ENCODE results near the gene HEMK1. TPM values are rescaled to one million over a fixed set of nuclear protein-coding genes. Genes with fewer than 3 reads are reported as not detected.
A peak's percentile ranks its signal among the peaks of the same experiment; 100 is the strongest.

Gene HEMK1
- total and polyA plus RNA-seq, 2 experiments from 2014 or later, result 23.3 to 37.4 TPM

DNA sequence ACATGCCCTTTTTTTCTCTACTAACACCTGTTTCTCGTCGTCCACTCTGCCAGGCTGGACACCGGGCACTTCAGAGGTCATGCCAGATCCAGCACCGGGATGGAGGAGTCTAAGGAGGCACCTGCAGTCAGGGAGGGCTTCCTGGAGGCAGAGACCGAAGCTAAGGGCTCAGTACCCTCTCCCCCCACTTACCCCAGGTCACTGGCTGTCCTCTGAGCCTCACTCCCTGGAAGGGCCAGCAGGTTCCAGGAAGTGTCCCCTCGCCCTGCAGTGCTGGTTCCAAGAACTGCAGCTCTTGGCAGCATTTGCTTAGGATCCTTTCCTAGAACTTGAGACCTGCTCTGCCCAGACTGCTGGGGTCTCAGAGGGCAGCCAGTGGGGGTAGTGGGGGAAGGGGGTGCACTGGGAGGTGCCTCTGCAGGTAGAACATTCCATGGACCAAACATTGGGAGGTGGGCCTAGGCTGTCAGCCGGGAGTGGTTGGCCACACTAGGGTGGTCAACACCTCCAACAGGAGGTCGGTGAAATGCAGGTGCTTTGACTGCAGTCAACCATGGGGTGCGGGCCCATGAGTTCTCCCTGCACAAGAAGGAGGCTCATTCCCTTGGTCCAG lies 30.9 kb downstream of the HEMK1 start:
- H3K27ac ChIP-seq, result peak overlapping the region; percentile 98
- TF ChIP-seq, protein P1, sequence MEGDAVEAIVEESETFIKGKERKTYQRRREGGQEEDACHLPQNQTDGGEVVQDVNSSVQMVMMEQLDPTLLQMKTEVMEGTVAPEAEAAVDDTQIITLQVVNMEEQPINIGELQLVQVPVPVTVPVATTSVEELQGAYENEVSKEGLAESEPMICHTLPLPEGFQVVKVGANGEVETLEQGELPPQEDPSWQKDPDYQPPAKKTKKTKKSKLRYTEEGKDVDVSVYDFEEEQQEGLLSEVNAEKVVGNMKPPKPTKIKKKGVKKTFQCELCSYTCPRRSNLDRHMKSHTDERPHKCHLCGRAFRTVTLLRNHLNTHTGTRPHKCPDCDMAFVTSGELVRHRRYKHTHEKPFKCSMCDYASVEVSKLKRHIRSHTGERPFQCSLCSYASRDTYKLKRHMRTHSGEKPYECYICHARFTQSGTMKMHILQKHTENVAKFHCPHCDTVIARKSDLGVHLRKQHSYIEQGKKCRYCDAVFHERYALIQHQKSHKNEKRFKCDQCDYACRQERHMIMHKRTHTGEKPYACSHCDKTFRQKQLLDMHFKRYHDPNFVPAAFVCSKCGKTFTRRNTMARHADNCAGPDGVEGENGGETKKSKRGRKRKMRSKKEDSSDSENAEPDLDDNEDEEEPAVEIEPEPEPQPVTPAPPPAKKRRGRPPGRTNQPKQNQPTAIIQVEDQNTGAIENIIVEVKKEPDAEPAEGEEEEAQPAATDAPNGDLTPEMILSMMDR (IDR thresholded peaks at IDR 0.05; ENCODE audit: low read depth, low read length), result no peak
- no peaks in the 10 kb centered on the region for H3K27me3 ChIP-seq
- H3K4me3 ChIP-seq, result no peak overlapping the region
- no peak for DNase-seq (ENCODE audit: low read depth in 1 of 2, low spot score in 1 of 2)
- H3K9me3 ChIP-seq (ENCODE audit: low read depth), result no peaks in the 10 kb centered on the region
- H3K4me1 ChIP-seq (ENCODE audit: low read depth), result peaks cover 29% of the 10 kb centered on the region
- H3K36me3 ChIP-seq, result no peaks in the 10 kb centered on the region

DNA sequence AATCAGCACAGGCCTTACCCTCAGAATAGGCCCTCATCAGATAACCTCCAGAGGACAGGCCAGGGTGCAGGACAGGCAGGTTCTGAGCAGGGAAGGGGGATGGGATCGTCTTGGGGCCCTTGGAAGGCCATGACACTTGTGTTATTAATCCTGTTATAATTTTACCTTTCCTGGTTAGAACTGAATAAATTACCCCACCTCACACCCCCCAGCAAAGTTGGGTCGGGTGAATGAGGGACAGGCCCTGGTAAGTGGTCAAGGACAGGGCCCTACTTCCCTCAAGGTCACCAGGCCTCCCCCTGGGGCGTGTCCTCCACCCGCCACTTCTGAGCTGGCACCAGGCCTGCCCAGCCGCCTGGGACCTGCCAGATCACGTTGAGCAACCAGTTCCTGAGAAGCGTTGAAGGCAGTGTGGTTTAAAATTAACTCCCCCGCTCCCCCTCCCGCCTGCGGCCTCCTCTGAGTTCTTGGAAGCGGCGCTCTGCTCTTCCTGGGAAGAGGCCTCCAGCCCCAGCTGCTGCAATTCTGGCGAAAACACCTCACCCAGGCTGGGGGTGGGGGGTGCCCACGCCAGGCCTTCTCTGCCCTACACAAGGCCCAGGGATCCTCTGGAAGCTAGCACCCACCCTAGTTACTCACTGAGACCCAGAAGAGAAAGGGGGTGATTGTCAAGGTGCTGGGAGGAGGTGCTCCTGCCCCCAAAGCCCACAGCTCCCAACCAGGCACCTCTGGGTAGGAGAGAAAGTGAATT lies 31.7 kb downstream of the HEMK1 start:
- Histone ChIP-seq H3K27ac (peak overlapping the region; percentile 98), H3K4me1 (ENCODE audit: low read depth) (peaks cover 29% of the 10 kb centered on the region), H3K27me3 (no peaks in the 10 kb centered on the region), H3K4me3 (no peak overlapping the region), H3K36me3 (no peaks in the 10 kb centered on the region), H3K9me3 (ENCODE audit: low read depth) (no peaks in the 10 kb centered on the region)
- TF ChIP-seq, protein P1 (IDR thresholded peaks at IDR 0.05; ENCODE audit: low read depth, low read length), result no peak
- peak; percentile 91 to 99 for DNase-seq (ENCODE audit: low read depth in 1 of 2, low spot score in 1 of 2)

DNA sequence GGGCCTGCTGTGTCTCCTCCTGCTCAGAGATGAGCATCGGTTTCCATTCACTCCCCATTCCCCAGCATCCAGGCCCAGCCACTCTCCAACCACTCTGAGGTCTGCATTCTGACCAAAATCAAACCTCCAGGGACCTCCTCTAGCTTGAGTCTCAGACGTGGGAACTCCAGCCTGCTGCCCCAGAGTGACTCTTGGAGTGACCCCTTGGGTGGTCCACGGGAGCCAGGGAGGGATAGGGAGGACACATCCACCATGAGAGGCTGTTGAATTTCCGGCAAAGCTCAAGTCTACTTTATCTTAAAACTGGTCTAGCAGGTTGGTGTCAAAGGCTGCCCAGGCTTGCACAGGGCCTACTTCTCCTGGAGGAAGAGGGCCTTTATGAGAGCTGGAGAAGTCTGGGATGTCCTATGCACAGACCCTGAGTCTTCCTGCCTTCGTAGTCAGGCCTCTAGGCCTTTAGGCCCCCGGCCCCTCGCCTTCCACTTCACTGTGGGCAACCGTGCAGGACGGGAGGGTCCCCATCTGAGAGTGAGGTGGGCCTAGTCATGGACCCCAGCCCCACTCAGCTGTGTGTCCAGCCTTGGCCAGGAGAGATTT lies 33.4 kb downstream of the HEMK1 start:
- TF ChIP-seq, protein P1 (IDR thresholded peaks at IDR 0.05; ENCODE audit: low read depth, low read length), result no peak
- H3K4me3 ChIP-seq, result no peak overlapping the region
- H3K27me3 ChIP-seq, result no peaks in the 10 kb centered on the region
- H3K4me1 ChIP-seq (ENCODE audit: low read depth), result peaks cover 29% of the 10 kb centered on the region
- peak overlapping the region; percentile 98 for H3K27ac ChIP-seq
- DNase-seq (ENCODE audit: low read depth in 1 of 2, low spot score in 1 of 2), result peak in 1 of 2 donors; percentile 23
- H3K36me3 ChIP-seq, result peaks cover 6% of the 10 kb centered on the region
- H3K9me3 ChIP-seq (ENCODE audit: low read depth), result no peaks in the 10 kb centered on the region

DNA sequence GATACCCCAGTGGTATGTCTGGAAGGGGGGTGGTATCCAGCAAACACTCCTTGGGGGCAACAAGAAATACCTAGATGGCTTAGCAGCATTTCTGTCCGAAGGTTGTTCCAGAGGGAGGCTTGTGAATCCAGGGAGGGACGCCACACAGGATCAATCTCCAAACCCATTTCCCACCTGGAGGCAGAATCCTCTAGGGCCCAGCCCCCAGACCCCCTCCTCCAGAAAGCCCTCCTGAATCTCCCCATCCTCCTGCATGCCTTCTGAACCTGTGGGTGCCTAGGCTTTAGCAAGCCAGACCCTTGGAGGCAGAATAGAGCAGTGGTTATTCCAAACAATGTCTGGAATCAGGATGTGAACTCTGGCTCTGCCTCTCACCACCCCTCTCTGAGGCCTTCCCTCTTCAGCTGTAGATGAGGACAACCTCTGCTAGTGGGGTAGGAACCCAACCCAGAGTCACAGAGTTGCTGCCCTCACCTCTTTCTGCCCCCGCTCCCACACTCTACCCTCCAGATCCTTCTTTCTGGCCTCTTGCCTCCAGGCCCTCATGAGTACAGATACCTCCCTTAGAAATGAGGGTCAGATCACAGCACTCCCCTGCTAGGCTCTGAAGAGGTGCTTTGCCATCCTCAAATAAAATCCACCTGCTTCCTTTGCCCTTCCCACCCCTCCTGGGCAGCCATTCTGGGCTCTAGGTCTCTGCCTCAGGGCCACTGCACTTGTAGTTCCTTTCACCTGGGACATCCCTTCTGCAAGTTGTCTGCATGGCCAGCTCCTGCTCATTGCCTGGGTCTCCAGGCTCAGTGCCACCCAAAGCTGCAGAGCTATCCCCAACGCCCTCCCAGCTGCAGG lies 34.2 kb downstream of the HEMK1 start:
- no peak for DNase-seq (ENCODE audit: low read depth in 1 of 2, low spot score in 1 of 2)
- Histone ChIP-seq H3K27me3 (no peaks in the 10 kb centered on the region), H3K27ac (peak overlapping the region; percentile 98), H3K4me3 (no peak overlapping the region), H3K36me3 (peaks cover 8% of the 10 kb centered on the region), H3K4me1 (ENCODE audit: low read depth) (peaks cover 29% of the 10 kb centered on the region), H3K9me3 (ENCODE audit: low read depth) (no peaks in the 10 kb centered on the region)
- TF ChIP-seq, protein P1 (IDR thresholded peaks at IDR 0.05; ENCODE audit: low read depth, low read length), result no peak

DNA sequence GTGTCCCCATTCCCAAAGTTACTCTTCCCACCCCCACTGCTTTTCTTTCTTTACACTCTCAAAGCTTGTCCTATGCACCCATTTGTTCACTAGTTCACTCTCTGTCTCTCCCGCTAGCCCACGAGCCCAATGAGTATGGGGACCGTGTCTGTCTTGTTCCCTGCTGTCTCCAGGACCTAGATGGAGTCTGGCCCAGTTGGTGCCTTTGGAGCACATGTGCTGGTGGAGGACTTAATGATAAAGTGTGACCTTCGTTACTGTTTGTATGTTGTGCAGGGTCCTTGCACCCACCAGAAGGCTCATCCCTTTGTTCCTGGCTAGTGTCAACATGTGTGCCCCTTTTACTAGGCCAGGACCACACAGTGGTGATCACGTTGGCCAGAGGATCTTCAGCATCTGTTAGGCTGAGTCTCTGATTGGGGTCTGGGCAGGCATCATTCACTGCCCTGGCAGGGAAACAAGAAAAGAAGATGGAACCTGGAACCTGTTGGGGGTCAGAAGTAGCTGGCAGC lies 34.8 kb downstream of the HEMK1 start:
- DNase-seq (ENCODE audit: low read depth in 1 of 2, low spot score in 1 of 2), result no peak
- H3K27ac ChIP-seq, result no peak overlapping the region
- H3K36me3 ChIP-seq, result peaks cover 8% of the 10 kb centered on the region
- TF ChIP-seq, protein P1 (IDR thresholded peaks at IDR 0.05; ENCODE audit: low read depth, low read length), result no peak
- H3K4me1 ChIP-seq (ENCODE audit: low read depth), result peaks cover 29% of the 10 kb centered on the region
- no peak overlapping the region for H3K4me3 ChIP-seq
- H3K9me3 ChIP-seq (ENCODE audit: low read depth), result no peaks in the 10 kb centered on the region
- no peaks in the 10 kb centered on the region for H3K27me3 ChIP-seq
